Liver (tissue), 9 donors: Measurements from ENCODE around the gene NSMF. TPM values are rescaled to one million over a fixed set of nuclear protein-coding genes. Genes with fewer than 3 reads are reported as not detected.

Source experiments
- DNase-seq: peaks from one replicate; pipeline ENCODE4 v3.0.0-alpha.2; 2017; ENCODE audit warnings: low spot score
- H3K27ac ChIP-seq, 2 donors: one replicate each; pipeline ENCODE4 v1.7.0; 2013; ENCODE audit warnings: inconsistent platforms in 2 of 2, low read length in 2 of 2, control low read depth in 1 of 2, low read depth in 1 of 2, mild to moderate bottlenecking in 1 of 2
- H3K27me3 ChIP-seq, 4 donors: one replicate each; pipeline versions ENCODE4 v1.6.1 to v1.7.0; 2013; ENCODE audit warnings: low read length in 3 of 4, inconsistent platforms in 1 of 4, mild to moderate bottlenecking in 1 of 4, moderate library complexity in 1 of 4; ENCODE audit not compliant: control insufficient read depth in 4 of 4, insufficient read depth in 4 of 4
- H3K36me3 ChIP-seq, 4 donors: one replicate each; pipeline versions ENCODE4 v1.6.1 to v1.7.0; 2013; ENCODE audit warnings: low read length in 3 of 4, mild to moderate bottlenecking in 3 of 4, low read depth in 1 of 4, moderate library complexity in 1 of 4; ENCODE audit not compliant: control insufficient read depth in 4 of 4, insufficient read depth in 3 of 4
- H3K4me1 ChIP-seq, 4 donors: one replicate each; pipeline versions ENCODE4 v1.6.1 to v1.7.0; 2013; ENCODE audit warnings: low read length in 3 of 4, mild to moderate bottlenecking in 3 of 4, moderate library complexity in 1 of 4; ENCODE audit not compliant: control insufficient read depth in 4 of 4, insufficient read depth in 4 of 4
- H3K4me3 ChIP-seq, 3 donors: one replicate each; pipeline versions ENCODE4 v1.6.1 to v1.7.0; 2013; ENCODE audit warnings: low read length in 3 of 3, control low read depth in 1 of 3, low read depth in 1 of 3, mild to moderate bottlenecking in 1 of 3
- H3K9ac ChIP-seq, 2 donors: one replicate each; pipeline ENCODE4 v1.7.0; 2013; ENCODE audit warnings: low read length in 2 of 2, mild to moderate bottlenecking in 2 of 2, moderate library complexity in 2 of 2, control low read depth in 1 of 2, low read depth in 1 of 2
- H3K9me3 ChIP-seq, 4 donors: one replicate each; pipeline versions ENCODE4 v1.6.1 to v1.7.0; 2013; ENCODE audit warnings: low read length in 3 of 4; ENCODE audit not compliant: control insufficient read depth in 4 of 4
- EGR1 ChIP-seq, 2 donors: IDR thresholded peaks; 2 replicates each; pipeline ENCODE4 v1.6.1; 2016 to 2018; ENCODE audit warnings: antibody characterized with exemption in 2 of 2, low read depth in 2 of 2
- FOXA1 ChIP-seq: IDR thresholded peaks from 2 replicates; pipeline ENCODE4 v1.6.1; 2016; ENCODE audit warnings: antibody characterized with exemption
- GABPA ChIP-seq, 2 donors: IDR thresholded peaks in 1 of 2; conservative IDR thresholded peaks in 1 of 2; 2 replicates each; pipeline ENCODE4 v1.6.1; 2016; ENCODE audit warnings: antibody characterized with exemption in 2 of 2, mild to moderate bottlenecking in 1 of 2, moderate library complexity in 1 of 2
- HNF4A ChIP-seq, 2 donors: conservative IDR thresholded peaks; 2 replicates each; pipeline ENCODE4 v1.6.1; 2016; ENCODE audit warnings: antibody characterized with exemption in 2 of 2, mild to moderate bottlenecking in 2 of 2
- HNF4G ChIP-seq: IDR thresholded peaks from 2 replicates; pipeline ENCODE4 v1.6.1; 2016; ENCODE audit warnings: antibody characterized with exemption
- JUND ChIP-seq, 2 donors: IDR thresholded peaks; 2 replicates each; pipeline ENCODE4 v1.6.1; 2016; ENCODE audit warnings: antibody characterized with exemption in 2 of 2
- RAD21 ChIP-seq, 2 donors: IDR thresholded peaks; 2 replicates each; pipeline ENCODE4 v1.6.1; 2016; ENCODE audit warnings: antibody characterized with exemption in 2 of 2, mild to moderate bottlenecking in 2 of 2
- TAF1 ChIP-seq: conservative IDR thresholded peaks from 2 replicates; pipeline ENCODE4 v1.6.1; 2016; ENCODE audit warnings: antibody characterized with exemption, mild to moderate bottlenecking
- YY1 ChIP-seq: IDR thresholded peaks from 2 replicates; pipeline ENCODE4 v1.6.1; 2016; ENCODE audit warnings: antibody characterized with exemption, mild to moderate bottlenecking
- WGBS: extraction: QIAGEN DNeasy Blood & Tissue Kit; methylation state at CpG from one replicate; pipeline ENCODE4 v1.1.7; 2013; 5-methylcytosine and 5-hydroxymethylcytosine counted together
- polyA plus RNA-seq, 2 donors: library from polyadenylated mRNA; stranded (reverse) in 1 of 2; unstranded in 1 of 2; fragments of 200-250 nt in 1 of 2; fragments of >200 nt in 1 of 2; fragmentation: Nextera tagmentation in 1 of 2; extraction: Ambion mirVana in 1 of 2; gene quantifications; one replicate each; pipeline versions ENCODE4 v1.2.1 to v1.2.3, GENCODE V29; 2013 to 2015
- total RNA-seq, 2 donors: library from RNA; depleted of rRNA; stranded (reverse); fragments of >200 nt; gene quantifications; one replicate each; pipeline ENCODE4 v1.2.3, GENCODE V29; 2014
- TF ChIP-seq, protein P1 (sequence below): IDR thresholded peaks from 2 replicates; pipeline ENCODE4 v1.6.1; 2016; ENCODE audit warnings: antibody characterized with exemption
- TF ChIP-seq, protein P2 (sequence below): IDR thresholded peaks from 2 replicates; pipeline ENCODE4 v1.6.1; 2016; ENCODE audit warnings: antibody characterized with exemption
- TF ChIP-seq, protein P3 (sequence below): fragments of 150-350 bp; IDR thresholded peaks from 2 replicates; pipeline ENCODE4 v1.5.1; 2017; ENCODE audit warnings: improper control_type of control experiment, low read depth, low read length; ENCODE audit not compliant: missing input control
- TF ChIP-seq, protein P4 (sequence below): IDR thresholded peaks from 2 replicates; pipeline ENCODE4 v1.6.1; 2016; ENCODE audit warnings: antibody characterized with exemption
- TF ChIP-seq, protein P5 (sequence below): IDR thresholded peaks from 2 replicates; pipeline ENCODE4 v1.6.1; 2016; ENCODE audit warnings: antibody characterized with exemption, mild to moderate bottlenecking
- donor health status: healthy.
- donor health status: healthy.
- donor health status: healthy.
- donor health status: healthy.
- donor health status: healthy.

The NSMF gene
- total and polyA plus RNA-seq, 4 donors: 1.7 to 13.5 (median 8.7) TPM

DNA sequence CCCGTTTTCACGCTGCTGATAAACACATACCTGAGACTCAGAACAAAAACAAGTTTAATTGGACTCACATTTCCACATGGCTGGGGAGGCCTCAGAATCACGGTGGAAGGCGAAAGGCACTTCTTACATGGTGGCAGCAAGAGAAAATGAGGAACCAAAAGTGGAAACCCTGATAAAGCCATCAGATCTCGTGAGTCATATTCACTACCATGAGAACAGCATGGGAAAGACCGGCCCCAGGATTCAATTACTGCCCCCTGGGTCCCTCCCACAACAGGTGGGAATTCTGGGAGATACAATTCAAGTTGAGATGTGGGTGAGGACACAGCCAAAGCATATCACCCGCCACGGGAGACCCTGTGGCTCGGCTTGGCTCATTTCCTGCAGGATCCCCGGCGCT lies 56.4 kb downstream of the NSMF start:
- DNase-seq: no peak
- H3K4me3 ChIP-seq: no peak overlapping the region
- H3K9me3 ChIP-seq: no peaks in the 10 kb centered on the region
- peaks cover 6 to 13% (median 10%) of the 10 kb centered on the region in 4 donors for H3K4me1 ChIP-seq
- no peak overlapping the region for H3K27ac ChIP-seq
- no peak overlapping the region for H3K9ac ChIP-seq
- no peaks in the 10 kb centered on the region for H3K27me3 ChIP-seq
- TF ChIP-seq GABPA (IDR thresholded peaks at IDR 0.05 in 1 of 2, conservative IDR thresholded peaks at IDR 0.05 in 1 of 2) (no peak), RAD21 (IDR thresholded peaks at IDR 0.05) (no peak)
- H3K36me3 ChIP-seq: no peaks in the 10 kb centered on the region
- 92% methylated on average over 11 of the region's 11 CpGs for WGBS

DNA sequence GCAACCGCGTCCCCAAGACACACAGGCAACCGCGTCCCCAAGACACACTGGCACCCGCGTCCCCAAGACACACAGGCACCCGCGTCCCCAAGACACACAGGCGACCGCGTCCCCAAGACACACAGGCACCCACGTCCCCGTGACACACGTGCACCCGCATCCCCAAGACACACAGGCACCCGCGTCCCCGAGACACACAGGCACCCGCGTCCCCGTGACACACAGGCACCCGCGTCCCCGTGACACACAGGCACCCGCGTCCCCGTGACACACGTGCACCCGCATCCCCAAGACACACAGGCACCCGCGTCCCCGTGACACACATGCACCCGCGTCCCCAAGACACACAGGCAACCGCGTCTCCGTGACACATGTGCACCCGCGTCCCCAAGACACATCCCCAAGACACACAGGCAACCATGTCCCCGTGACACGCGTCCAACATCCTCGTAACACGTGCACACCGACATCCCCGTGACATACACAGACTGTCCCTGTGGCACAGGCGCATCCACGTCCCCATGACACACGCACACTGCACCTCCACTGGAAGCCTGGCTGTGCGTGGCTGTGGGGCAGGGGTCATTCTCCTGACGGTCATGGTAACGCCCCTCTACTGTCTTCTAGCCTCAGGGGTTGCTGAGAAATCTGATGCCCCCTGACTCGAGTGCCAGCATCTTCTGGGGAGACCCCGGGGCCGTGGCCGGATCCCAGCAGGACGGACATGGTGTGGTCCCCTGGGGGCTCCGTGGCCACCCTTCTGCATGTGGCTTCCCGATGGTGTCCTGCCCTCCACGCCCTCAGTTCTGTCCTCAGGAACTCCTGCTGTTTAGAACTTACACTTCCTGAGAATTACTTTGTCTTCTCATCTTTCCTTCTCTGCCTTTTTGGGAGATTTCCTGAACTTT lies 60.3 kb downstream of the NSMF start:
- 97% methylated on average over 60 of the region's 60 CpGs for WGBS
- DNase-seq: no peak
- H3K36me3 ChIP-seq: peaks cover 0 to 2% (median 0%) of the 10 kb centered on the region in 4 donors
- H3K4me3 ChIP-seq: no peak overlapping the region
- H3K27me3 ChIP-seq: no peaks in the 10 kb centered on the region
- H3K27ac ChIP-seq: no peak overlapping the region
- H3K4me1 ChIP-seq: peaks cover 0 to 6% (median 3%) of the 10 kb centered on the region in 4 donors
- no peak overlapping the region for H3K9ac ChIP-seq
- TF ChIP-seq EGR1 (IDR thresholded peaks at IDR 0.05; ENCODE audit: low read depth in 2 of 2): no peak
- TF ChIP-seq TAF1: no peak
- TF ChIP-seq, protein P1, sequence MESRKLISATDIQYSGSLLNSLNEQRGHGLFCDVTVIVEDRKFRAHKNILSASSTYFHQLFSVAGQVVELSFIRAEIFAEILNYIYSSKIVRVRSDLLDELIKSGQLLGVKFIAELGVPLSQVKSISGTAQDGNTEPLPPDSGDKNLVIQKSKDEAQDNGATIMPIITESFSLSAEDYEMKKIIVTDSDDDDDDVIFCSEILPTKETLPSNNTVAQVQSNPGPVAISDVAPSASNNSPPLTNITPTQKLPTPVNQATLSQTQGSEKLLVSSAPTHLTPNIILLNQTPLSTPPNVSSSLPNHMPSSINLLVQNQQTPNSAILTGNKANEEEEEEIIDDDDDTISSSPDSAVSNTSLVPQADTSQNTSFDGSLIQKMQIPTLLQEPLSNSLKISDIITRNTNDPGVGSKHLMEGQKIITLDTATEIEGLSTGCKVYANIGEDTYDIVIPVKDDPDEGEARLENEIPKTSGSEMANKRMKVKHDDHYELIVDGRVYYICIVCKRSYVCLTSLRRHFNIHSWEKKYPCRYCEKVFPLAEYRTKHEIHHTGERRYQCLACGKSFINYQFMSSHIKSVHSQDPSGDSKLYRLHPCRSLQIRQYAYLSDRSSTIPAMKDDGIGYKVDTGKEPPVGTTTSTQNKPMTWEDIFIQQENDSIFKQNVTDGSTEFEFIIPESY: no peak
- no peak for TF ChIP-seq JUND (IDR thresholded peaks at IDR 0.05)
- TF ChIP-seq, protein P2, sequence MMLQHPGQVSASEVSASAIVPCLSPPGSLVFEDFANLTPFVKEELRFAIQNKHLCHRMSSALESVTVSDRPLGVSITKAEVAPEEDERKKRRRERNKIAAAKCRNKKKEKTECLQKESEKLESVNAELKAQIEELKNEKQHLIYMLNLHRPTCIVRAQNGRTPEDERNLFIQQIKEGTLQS: no peak
- no peak for TF ChIP-seq FOXA1
- TF ChIP-seq, protein P3, sequence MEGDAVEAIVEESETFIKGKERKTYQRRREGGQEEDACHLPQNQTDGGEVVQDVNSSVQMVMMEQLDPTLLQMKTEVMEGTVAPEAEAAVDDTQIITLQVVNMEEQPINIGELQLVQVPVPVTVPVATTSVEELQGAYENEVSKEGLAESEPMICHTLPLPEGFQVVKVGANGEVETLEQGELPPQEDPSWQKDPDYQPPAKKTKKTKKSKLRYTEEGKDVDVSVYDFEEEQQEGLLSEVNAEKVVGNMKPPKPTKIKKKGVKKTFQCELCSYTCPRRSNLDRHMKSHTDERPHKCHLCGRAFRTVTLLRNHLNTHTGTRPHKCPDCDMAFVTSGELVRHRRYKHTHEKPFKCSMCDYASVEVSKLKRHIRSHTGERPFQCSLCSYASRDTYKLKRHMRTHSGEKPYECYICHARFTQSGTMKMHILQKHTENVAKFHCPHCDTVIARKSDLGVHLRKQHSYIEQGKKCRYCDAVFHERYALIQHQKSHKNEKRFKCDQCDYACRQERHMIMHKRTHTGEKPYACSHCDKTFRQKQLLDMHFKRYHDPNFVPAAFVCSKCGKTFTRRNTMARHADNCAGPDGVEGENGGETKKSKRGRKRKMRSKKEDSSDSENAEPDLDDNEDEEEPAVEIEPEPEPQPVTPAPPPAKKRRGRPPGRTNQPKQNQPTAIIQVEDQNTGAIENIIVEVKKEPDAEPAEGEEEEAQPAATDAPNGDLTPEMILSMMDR: no peak
- TF ChIP-seq, protein P4, sequence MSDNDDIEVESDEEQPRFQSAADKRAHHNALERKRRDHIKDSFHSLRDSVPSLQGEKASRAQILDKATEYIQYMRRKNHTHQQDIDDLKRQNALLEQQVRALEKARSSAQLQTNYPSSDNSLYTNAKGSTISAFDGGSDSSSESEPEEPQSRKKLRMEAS: no peak
- TF ChIP-seq GABPA (IDR thresholded peaks at IDR 0.05 in 1 of 2, conservative IDR thresholded peaks at IDR 0.05 in 1 of 2): no peak
- no peak for TF ChIP-seq YY1
- TF ChIP-seq RAD21 (IDR thresholded peaks at IDR 0.05): no peak
- TF ChIP-seq, protein P5, sequence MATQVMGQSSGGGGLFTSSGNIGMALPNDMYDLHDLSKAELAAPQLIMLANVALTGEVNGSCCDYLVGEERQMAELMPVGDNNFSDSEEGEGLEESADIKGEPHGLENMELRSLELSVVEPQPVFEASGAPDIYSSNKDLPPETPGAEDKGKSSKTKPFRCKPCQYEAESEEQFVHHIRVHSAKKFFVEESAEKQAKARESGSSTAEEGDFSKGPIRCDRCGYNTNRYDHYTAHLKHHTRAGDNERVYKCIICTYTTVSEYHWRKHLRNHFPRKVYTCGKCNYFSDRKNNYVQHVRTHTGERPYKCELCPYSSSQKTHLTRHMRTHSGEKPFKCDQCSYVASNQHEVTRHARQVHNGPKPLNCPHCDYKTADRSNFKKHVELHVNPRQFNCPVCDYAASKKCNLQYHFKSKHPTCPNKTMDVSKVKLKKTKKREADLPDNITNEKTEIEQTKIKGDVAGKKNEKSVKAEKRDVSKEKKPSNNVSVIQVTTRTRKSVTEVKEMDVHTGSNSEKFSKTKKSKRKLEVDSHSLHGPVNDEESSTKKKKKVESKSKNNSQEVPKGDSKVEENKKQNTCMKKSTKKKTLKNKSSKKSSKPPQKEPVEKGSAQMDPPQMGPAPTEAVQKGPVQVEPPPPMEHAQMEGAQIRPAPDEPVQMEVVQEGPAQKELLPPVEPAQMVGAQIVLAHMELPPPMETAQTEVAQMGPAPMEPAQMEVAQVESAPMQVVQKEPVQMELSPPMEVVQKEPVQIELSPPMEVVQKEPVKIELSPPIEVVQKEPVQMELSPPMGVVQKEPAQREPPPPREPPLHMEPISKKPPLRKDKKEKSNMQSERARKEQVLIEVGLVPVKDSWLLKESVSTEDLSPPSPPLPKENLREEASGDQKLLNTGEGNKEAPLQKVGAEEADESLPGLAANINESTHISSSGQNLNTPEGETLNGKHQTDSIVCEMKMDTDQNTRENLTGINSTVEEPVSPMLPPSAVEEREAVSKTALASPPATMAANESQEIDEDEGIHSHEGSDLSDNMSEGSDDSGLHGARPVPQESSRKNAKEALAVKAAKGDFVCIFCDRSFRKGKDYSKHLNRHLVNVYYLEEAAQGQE: no peak
- no peak for TF ChIP-seq HNF4A (conservative IDR thresholded peaks at IDR 0.05)
- no peak for TF ChIP-seq HNF4G
- H3K9me3 ChIP-seq: no peaks in the 10 kb centered on the region
